HepG2 (cell line): ENCODE results near the gene BID.

Experiments used
- CCDC6 ChIP-seq: sonication (generic); formaldehyde crosslinking; IDR thresholded peaks from 2 replicates; pipeline ENCODE4 v1.8.1; 2022; ENCODE audit warnings: mild to moderate bottlenecking, missing genetic modification reagents, moderate library complexity
- EP300 ChIP-seq, 3 experiments: sonication (generic) in 1 of 3; formaldehyde crosslinking in 1 of 3; IDR thresholded peaks; 2 replicates each; pipeline versions ENCODE4 v1.5.1 to v1.6.1; 2011 to 2020; ENCODE audit warnings: low read depth in 2 of 3, low read length in 2 of 3, borderline replicate concordance in 1 of 3, improper control_type of control experiment in 1 of 3, mild to moderate bottlenecking in 1 of 3, missing genetic modification reagents in 1 of 3, moderate library complexity in 1 of 3
- FOXA1 ChIP-seq, 2 experiments: fragments of 450-650 bp in 1 of 2; sonication (generic) in 1 of 2; formaldehyde crosslinking in 1 of 2; IDR thresholded peaks; 2 replicates each; pipeline versions ENCODE4 v1.4.0 to v1.6.1; 2016 to 2020; ENCODE audit warnings: missing genetic modification reagents in 1 of 2
- POLR2AphosphoS5 ChIP-seq: IDR thresholded peaks from 2 replicates; pipeline ENCODE4 v1.6.1; 2012; ENCODE audit warnings: low read depth, low read length
- RFXANK ChIP-seq: IDR thresholded peaks from 2 replicates; pipeline ENCODE4 v1.6.1; 2016
- RNF2 ChIP-seq: fragments of 450-650 bp; conservative IDR thresholded peaks from 2 replicates; pipeline ENCODE4 v1.6.1; 2016; ENCODE audit warnings: low read depth
- ZNF33B ChIP-seq: sonication (generic); formaldehyde crosslinking; IDR thresholded peaks from 2 replicates; pipeline ENCODE4 v1.5.1; 2020; ENCODE audit warnings: mild to moderate bottlenecking, missing genetic modification reagents
- TF ChIP-seq, protein P1 (sequence below): sonication (generic); formaldehyde crosslinking; IDR thresholded peaks from 2 replicates; pipeline ENCODE4 v1.5.1; 2020; ENCODE audit warnings: mild to moderate bottlenecking, missing genetic modification reagents, moderate library complexity
- TF ChIP-seq, protein P2 (sequence below): sonication (generic); formaldehyde crosslinking; IDR thresholded peaks from 2 replicates; pipeline ENCODE4 v1.4.0; 2020; ENCODE audit warnings: missing genetic modification reagents
- TF ChIP-seq, protein P3 (sequence below): sonication (generic); formaldehyde crosslinking; IDR thresholded peaks from 2 replicates; pipeline ENCODE4 v1.5.0; 2020; ENCODE audit warnings: mild to moderate bottlenecking, missing genetic modification reagents, moderate library complexity
- TF ChIP-seq, protein P4 (sequence below): sonication (generic); formaldehyde crosslinking; IDR thresholded peaks from 2 replicates; pipeline ENCODE4 v1.8.0; 2022; ENCODE audit warnings: low read depth, missing genetic modification reagents
- TF ChIP-seq, protein P5 (sequence below), 2 experiments: IDR thresholded peaks; 2 replicates each; pipeline ENCODE4 v1.6.1; 2011 to 2012; ENCODE audit warnings: low read length in 2 of 2, borderline replicate concordance in 1 of 2, low read depth in 1 of 2, mild to moderate bottlenecking in 1 of 2, moderate library complexity in 1 of 2
- TF ChIP-seq, protein P6 (sequence below): sonication (generic); formaldehyde crosslinking; IDR thresholded peaks from 2 replicates; pipeline ENCODE4 v1.5.1; 2020; ENCODE audit warnings: mild to moderate bottlenecking, missing genetic modification reagents

DNA sequence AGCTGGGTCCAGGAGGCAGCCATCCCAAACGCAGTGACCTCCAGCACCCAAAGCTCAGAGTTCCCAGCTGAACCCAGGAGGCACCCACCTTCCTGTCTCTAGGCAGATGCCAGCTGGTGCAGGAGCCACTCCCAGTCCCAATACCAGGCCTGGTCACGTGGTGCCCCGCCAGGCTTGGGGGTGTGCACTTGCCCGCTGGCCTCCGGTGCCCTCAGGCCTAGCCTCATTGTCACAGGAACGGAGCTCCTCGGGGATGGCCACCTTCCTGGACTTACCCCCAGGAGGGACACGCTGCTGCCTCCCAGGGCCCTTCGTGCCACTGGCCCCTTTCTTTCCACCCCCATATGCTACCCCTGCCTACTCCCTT, 4.6 kb downstream of the BID start:
- TF ChIP-seq, protein P1, sequence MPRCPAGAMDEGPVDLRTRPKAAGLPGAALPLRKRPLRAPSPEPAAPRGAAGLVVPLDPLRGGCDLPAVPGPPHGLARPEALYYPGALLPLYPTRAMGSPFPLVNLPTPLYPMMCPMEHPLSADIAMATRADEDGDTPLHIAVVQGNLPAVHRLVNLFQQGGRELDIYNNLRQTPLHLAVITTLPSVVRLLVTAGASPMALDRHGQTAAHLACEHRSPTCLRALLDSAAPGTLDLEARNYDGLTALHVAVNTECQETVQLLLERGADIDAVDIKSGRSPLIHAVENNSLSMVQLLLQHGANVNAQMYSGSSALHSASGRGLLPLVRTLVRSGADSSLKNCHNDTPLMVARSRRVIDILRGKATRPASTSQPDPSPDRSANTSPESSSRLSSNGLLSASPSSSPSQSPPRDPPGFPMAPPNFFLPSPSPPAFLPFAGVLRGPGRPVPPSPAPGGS = no peak
- TF ChIP-seq, protein P2, sequence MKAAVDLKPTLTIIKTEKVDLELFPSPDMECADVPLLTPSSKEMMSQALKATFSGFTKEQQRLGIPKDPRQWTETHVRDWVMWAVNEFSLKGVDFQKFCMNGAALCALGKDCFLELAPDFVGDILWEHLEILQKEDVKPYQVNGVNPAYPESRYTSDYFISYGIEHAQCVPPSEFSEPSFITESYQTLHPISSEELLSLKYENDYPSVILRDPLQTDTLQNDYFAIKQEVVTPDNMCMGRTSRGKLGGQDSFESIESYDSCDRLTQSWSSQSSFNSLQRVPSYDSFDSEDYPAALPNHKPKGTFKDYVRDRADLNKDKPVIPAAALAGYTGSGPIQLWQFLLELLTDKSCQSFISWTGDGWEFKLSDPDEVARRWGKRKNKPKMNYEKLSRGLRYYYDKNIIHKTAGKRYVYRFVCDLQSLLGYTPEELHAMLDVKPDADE (CRISPR knock-in tag) = no peak
- TF ChIP-seq EP300 (IDR thresholded peaks at IDR 0.05; ENCODE audit: low read depth in 2 of 2, low read length in 2 of 2) (no peak), EP300 (CRISPR knock-in tag; IDR thresholded peaks at IDR 0.05; ENCODE audit: borderline replicate concordance) (no peak), CCDC6 (CRISPR knock-in tag) (no peak), FOXA1 (IDR thresholded peaks at IDR 0.05) (no peak), FOXA1 (CRISPR knock-in tag; IDR thresholded peaks at IDR 0.05) (no peak), RNF2 (no peak), POLR2AphosphoS5 (no peak), RFXANK (CRISPR knock-in tag) (no peak), ZNF33B (no peak)
- TF ChIP-seq, protein P3, sequence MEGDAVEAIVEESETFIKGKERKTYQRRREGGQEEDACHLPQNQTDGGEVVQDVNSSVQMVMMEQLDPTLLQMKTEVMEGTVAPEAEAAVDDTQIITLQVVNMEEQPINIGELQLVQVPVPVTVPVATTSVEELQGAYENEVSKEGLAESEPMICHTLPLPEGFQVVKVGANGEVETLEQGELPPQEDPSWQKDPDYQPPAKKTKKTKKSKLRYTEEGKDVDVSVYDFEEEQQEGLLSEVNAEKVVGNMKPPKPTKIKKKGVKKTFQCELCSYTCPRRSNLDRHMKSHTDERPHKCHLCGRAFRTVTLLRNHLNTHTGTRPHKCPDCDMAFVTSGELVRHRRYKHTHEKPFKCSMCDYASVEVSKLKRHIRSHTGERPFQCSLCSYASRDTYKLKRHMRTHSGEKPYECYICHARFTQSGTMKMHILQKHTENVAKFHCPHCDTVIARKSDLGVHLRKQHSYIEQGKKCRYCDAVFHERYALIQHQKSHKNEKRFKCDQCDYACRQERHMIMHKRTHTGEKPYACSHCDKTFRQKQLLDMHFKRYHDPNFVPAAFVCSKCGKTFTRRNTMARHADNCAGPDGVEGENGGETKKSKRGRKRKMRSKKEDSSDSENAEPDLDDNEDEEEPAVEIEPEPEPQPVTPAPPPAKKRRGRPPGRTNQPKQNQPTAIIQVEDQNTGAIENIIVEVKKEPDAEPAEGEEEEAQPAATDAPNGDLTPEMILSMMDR (CRISPR knock-in tag) = no peak
- TF ChIP-seq, protein P4, sequence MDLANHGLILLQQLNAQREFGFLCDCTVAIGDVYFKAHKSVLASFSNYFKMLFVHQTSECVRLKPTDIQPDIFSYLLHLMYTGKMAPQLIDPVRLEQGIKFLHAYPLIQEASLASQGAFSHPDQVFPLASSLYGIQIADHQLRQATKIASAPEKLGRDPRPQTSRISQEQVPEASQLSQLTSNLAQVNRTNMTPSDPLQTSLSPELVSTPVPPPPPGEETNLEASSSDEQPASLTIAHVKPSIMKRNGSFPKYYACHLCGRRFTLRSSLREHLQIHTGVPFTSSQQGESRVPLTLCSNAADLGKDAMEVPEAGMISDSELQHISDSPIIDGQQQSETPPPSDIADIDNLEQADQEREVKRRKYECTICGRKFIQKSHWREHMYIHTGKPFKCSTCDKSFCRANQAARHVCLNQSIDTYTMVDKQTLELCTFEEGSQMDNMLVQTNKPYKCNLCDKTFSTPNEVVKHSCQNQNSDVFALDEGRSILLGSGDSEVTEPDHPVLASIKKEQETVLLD (CRISPR knock-in tag) = no peak
- TF ChIP-seq, protein P5, sequence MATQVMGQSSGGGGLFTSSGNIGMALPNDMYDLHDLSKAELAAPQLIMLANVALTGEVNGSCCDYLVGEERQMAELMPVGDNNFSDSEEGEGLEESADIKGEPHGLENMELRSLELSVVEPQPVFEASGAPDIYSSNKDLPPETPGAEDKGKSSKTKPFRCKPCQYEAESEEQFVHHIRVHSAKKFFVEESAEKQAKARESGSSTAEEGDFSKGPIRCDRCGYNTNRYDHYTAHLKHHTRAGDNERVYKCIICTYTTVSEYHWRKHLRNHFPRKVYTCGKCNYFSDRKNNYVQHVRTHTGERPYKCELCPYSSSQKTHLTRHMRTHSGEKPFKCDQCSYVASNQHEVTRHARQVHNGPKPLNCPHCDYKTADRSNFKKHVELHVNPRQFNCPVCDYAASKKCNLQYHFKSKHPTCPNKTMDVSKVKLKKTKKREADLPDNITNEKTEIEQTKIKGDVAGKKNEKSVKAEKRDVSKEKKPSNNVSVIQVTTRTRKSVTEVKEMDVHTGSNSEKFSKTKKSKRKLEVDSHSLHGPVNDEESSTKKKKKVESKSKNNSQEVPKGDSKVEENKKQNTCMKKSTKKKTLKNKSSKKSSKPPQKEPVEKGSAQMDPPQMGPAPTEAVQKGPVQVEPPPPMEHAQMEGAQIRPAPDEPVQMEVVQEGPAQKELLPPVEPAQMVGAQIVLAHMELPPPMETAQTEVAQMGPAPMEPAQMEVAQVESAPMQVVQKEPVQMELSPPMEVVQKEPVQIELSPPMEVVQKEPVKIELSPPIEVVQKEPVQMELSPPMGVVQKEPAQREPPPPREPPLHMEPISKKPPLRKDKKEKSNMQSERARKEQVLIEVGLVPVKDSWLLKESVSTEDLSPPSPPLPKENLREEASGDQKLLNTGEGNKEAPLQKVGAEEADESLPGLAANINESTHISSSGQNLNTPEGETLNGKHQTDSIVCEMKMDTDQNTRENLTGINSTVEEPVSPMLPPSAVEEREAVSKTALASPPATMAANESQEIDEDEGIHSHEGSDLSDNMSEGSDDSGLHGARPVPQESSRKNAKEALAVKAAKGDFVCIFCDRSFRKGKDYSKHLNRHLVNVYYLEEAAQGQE (IDR thresholded peaks at IDR 0.05; ENCODE audit: borderline replicate concordance in 1 of 2, low read depth in 1 of 2, low read length in 2 of 2) = no peak
- TF ChIP-seq, protein P6, sequence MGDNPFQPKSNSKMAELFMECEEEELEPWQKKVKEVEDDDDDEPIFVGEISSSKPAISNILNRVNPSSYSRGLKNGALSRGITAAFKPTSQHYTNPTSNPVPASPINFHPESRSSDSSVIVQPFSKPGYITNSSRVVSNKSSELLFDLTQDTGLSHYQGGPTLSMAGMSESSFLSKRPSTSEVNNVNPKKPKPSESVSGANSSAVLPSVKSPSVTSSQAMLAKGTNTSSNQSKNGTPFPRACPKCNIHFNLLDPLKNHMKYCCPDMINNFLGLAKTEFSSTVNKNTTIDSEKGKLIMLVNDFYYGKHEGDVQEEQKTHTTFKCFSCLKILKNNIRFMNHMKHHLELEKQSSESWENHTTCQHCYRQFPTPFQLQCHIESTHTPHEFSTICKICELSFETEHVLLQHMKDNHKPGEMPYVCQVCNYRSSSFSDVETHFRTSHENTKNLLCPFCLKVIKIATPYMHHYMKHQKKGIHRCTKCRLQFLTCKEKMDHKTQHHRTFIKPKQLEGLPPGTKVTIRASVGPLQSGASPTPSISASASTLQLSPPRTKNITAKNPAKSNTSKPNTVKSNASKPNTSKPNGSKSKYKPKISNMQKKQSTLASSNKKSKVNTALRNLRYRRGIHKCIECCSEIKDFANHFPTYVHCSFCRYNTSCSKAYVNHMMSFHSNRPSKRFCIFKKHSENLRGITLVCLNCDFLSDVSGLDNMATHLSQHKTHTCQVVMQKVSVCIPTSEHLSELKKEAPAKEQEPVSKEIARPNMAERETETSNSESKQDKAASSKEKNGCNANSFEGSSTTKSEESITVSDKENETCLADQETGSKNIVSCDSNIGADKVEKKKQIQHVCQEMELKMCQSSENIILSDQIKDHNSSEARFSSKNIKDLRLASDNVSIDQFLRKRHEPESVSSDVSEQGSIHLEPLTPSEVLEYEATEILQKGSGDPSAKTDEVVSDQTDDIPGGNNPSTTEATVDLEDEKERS (CRISPR knock-in tag) = no peak
